H1 (cell line): Measurements from ENCODE around the gene DUSP18. TPM values are rescaled to one million over a fixed set of nuclear protein-coding genes. Genes with fewer than 3 reads are reported as not detected.

Experiments used
- CTCF ChIA-PET: fragments of 300-600 bp; sonication (Branson Sonifier 250); formaldehyde crosslinking; loops from one replicate; lab custom pipeline; 2021; ENCODE audit not compliant: partially characterized antibody; lab: Charles Lee
- POLR2A ChIA-PET: fragments of 300-600 bp; sonication (Branson Sonifier 250); formaldehyde crosslinking; loops from one replicate; lab custom pipeline; 2021; ENCODE audit warnings: inconsistent platforms; ENCODE audit not compliant: partially characterized antibody; lab: Charles Lee
- DNase-seq, 2 experiments: peaks; one replicate each; pipeline versions ENCODE4 v3.0.0 to v3.0.0-alpha.2; 2010 to 2022; ENCODE audit warnings: low spot score in 2 of 2, low read depth in 1 of 2, mixed read lengths in 1 of 2
- FAIRE-seq: peaks from 2 replicates; lab custom pipeline; 2011; peaks lifted over from hg19 to GRCh38; lab: Jason Lieb, UNC
- H2AFZ ChIP-seq: 2 replicates; pipeline ENCODE4 v1.8.1; 2012; ENCODE audit warnings: low read length, inconsistent platforms
- H2AK5ac ChIP-seq: 2 replicates; pipeline ENCODE4 v1.6.1; 2013; ENCODE audit warnings: low read depth, low read length
- H2BK120ac ChIP-seq: replicated peaks from 2 replicates; pipeline ENCODE3; 2013; ENCODE audit warnings: low read depth, low read length, inconsistent platforms
- H2BK12ac ChIP-seq: 2 replicates; pipeline ENCODE4 v1.6.1; 2013; ENCODE audit warnings: low read depth, low read length
- H2BK15ac ChIP-seq: 2 replicates; pipeline ENCODE4 v1.6.1; 2013; ENCODE audit warnings: low read length
- H2BK20ac ChIP-seq: 2 replicates; pipeline ENCODE4 v1.6.1; 2013; ENCODE audit warnings: low read length
- H2BK5ac ChIP-seq: 2 replicates; pipeline ENCODE4 v1.6.1; 2013; ENCODE audit warnings: low read depth, low read length
- H3K14ac ChIP-seq: 2 replicates; pipeline ENCODE4 v1.6.1; 2013; ENCODE audit warnings: inconsistent platforms; ENCODE audit not compliant: insufficient read length
- H3K18ac ChIP-seq: 2 replicates; pipeline ENCODE4 v1.6.1; 2013; ENCODE audit warnings: low read length; ENCODE audit errors: extremely low read depth
- H3K23ac ChIP-seq: 2 replicates; pipeline ENCODE4 v1.6.1; 2013; ENCODE audit warnings: inconsistent platforms; ENCODE audit not compliant: insufficient read length
- H3K23me2 ChIP-seq: 2 replicates; pipeline ENCODE4 v1.6.1; 2013; ENCODE audit warnings: low read depth, low read length
- H3K27ac ChIP-seq: 2 replicates; pipeline ENCODE4 v1.6.1; 2011; ENCODE audit warnings: low read depth, low read length, inconsistent platforms
- H3K27me3 ChIP-seq, 4 experiments: replicated peaks in 1 of 4; 1 replicate in 1 of 4; 2 replicates in 3 of 4; pipeline versions ENCODE4 v1.6.1 to v1.8.1; 2011 to 2013; ENCODE audit warnings: low read length in 3 of 4, mild to moderate bottlenecking in 3 of 4, inconsistent platforms in 2 of 4, mixed read lengths in 2 of 4, moderate library complexity in 1 of 4; ENCODE audit not compliant: control insufficient read depth in 3 of 4, insufficient read depth in 3 of 4; ENCODE audit errors: extremely low read depth in 1 of 4
- H3K36me3 ChIP-seq, 4 experiments: 2 replicates each; pipeline versions ENCODE4 v1.6.1 to v1.8.1; 2011 to 2013; ENCODE audit warnings: mild to moderate bottlenecking in 4 of 4, low read length in 3 of 4, moderate library complexity in 2 of 4, control low read depth in 1 of 4, inconsistent platforms in 1 of 4; ENCODE audit not compliant: insufficient read depth in 4 of 4, control insufficient read depth in 2 of 4
- H3K4ac ChIP-seq: replicated peaks from 2 replicates; pipeline ENCODE3; 2013; ENCODE audit warnings: low read length, low read depth, mixed read lengths, inconsistent platforms; ENCODE audit not compliant: insufficient read length
- H3K4me1 ChIP-seq, 4 experiments: replicated peaks in 1 of 4; 1 replicate in 1 of 4; 2 replicates in 3 of 4; pipeline versions ENCODE4 v1.6.1 to v1.8.1; 2011 to 2013; ENCODE audit warnings: low read length in 3 of 4, inconsistent platforms in 2 of 4, mixed read lengths in 1 of 4; ENCODE audit not compliant: insufficient read depth in 4 of 4, control insufficient read depth in 3 of 4
- H3K4me2 ChIP-seq, 2 experiments: 2 replicates each; pipeline versions ENCODE4 v1.6.1 to v1.8.1; 2011 to 2013; ENCODE audit warnings: low read depth in 2 of 2, low read length in 2 of 2, control low read depth in 1 of 2, inconsistent platforms in 1 of 2, mild to moderate bottlenecking in 1 of 2; ENCODE audit not compliant: insufficient read depth in 1 of 2
- H3K4me3 ChIP-seq, 4 experiments: fragments of 200-600, 300-600 bp in 1 of 4; sonication (generic), shearing (Covaris generic), sonication (Bioruptor Twin) in 1 of 4; 2 replicates each; pipeline versions ENCODE4 v1.5.1 to v1.8.1; 2011 to 2016; ENCODE audit warnings: low read length in 4 of 4, low read depth in 3 of 4, control low read depth in 2 of 4, inconsistent platforms in 2 of 4, mild to moderate bottlenecking in 2 of 4, mixed read lengths in 1 of 4, moderate library complexity in 1 of 4; ENCODE audit not compliant: insufficient read depth in 2 of 4; ENCODE audit errors: extremely low read depth in 1 of 4
- H3K56ac ChIP-seq: replicated peaks from 2 replicates; pipeline ENCODE3; 2013; ENCODE audit warnings: low read depth, mild to moderate bottlenecking, mixed read lengths, low read length, inconsistent platforms; ENCODE audit not compliant: insufficient read length
- H3K79me1 ChIP-seq: 2 replicates; pipeline ENCODE4 v1.6.1; 2013; ENCODE audit warnings: low read depth, low read length, control low read depth
- H3K79me2 ChIP-seq, 2 experiments: 2 replicates each; pipeline versions ENCODE4 v1.6.1 to v1.8.1; 2012 to 2013; ENCODE audit warnings: low read length in 2 of 2, mild to moderate bottlenecking in 2 of 2, inconsistent platforms in 1 of 2; ENCODE audit not compliant: insufficient read depth in 2 of 2, control insufficient read depth in 1 of 2
- H3K9ac ChIP-seq, 4 experiments: replicated peaks in 1 of 4; 1 replicate in 1 of 4; 2 replicates in 3 of 4; pipeline versions ENCODE4 v1.6.1 to v1.8.1; 2011 to 2013; ENCODE audit warnings: low read depth in 3 of 4, low read length in 3 of 4, control low read depth in 2 of 4, mild to moderate bottlenecking in 2 of 4, moderate library complexity in 2 of 4, inconsistent platforms in 1 of 4; ENCODE audit errors: extremely low read depth in 1 of 4
- H3K9me3 ChIP-seq, 2 experiments: 2 replicates each; pipeline versions ENCODE4 v1.6.1 to v1.8.1; 2012 to 2013; ENCODE audit warnings: mild to moderate bottlenecking in 2 of 2, moderate library complexity in 2 of 2, control low read depth in 1 of 2, inconsistent platforms in 1 of 2, low read depth in 1 of 2, low read length in 1 of 2, mixed read lengths in 1 of 2; ENCODE audit not compliant: insufficient read depth in 2 of 2
- H4K20me1 ChIP-seq, 2 experiments: replicated peaks in 1 of 2; 2 replicates each; pipeline versions ENCODE3 to v1.8.1; 2011 to 2013; ENCODE audit warnings: inconsistent platforms in 2 of 2, low read length in 2 of 2, mild to moderate bottlenecking in 1 of 2; ENCODE audit not compliant: insufficient read depth in 2 of 2, control insufficient read depth in 1 of 2
- H4K5ac ChIP-seq: 2 replicates; pipeline ENCODE4 v1.6.1; 2013; ENCODE audit warnings: low read length, low read depth, mixed read lengths, inconsistent platforms; ENCODE audit not compliant: insufficient read length
- H4K8ac ChIP-seq: 2 replicates; pipeline ENCODE4 v1.8.0; 2013; ENCODE audit warnings: mild to moderate bottlenecking, moderate library complexity, low read length, inconsistent platforms; ENCODE audit not compliant: insufficient read depth; ENCODE audit errors: extremely low read depth
- H4K91ac ChIP-seq: replicated peaks from 2 replicates; pipeline ENCODE3; 2013; ENCODE audit warnings: low read length, mixed read lengths, inconsistent platforms; ENCODE audit not compliant: insufficient read length
- CHD2 ChIP-seq: IDR thresholded peaks from 2 replicates; pipeline ENCODE4 v1.6.1; 2012; ENCODE audit warnings: low read length, improper control_type of control experiment
- HDAC2 ChIP-seq, 2 experiments: fragments of 300-600 bp in 1 of 2; sonication (generic) in 1 of 2; IDR thresholded peaks; 2 replicates each; pipeline ENCODE4 v1.6.1; 2011 to 2012; ENCODE audit warnings: low read depth in 2 of 2, low read length in 2 of 2, mild to moderate bottlenecking in 2 of 2, moderate library complexity in 2 of 2, borderline replicate concordance in 1 of 2, inconsistent platforms in 1 of 2
- KDM1A ChIP-seq: fragments of 200-600, 300-600 bp; sonication (generic); IDR thresholded peaks from 2 replicates; pipeline ENCODE4 v1.7.1; 2016; ENCODE audit warnings: mild to moderate bottlenecking, low read length, borderline replicate concordance
- KDM5A ChIP-seq: fragments of 200-600 bp; IDR thresholded peaks from 2 replicates; pipeline ENCODE4 v1.7.1; 2012; ENCODE audit warnings: mild to moderate bottlenecking, low read length, inconsistent platforms, mixed read lengths
- WGBS, 2 experiments: shearing (Covaris generic) in 1 of 2; methylation state at CpG; one replicate each; pipeline versions ENCODE4 v1.1.6 to v1.1.7; 2013 to 2015; ENCODE audit warnings: low lambda C conversion rate in 2 of 2, mixed read lengths in 2 of 2, inconsistent platforms in 1 of 2, low coverage in 1 of 2, missing lambda C conversion rate in 1 of 2; ENCODE audit not compliant: insufficient replicate concordance in 2 of 2, insufficient coverage in 1 of 2, insufficient read length in 1 of 2; ENCODE audit errors: extremely low coverage in 1 of 2, missing lambda C conversion rate in 1 of 2; 5-methylcytosine and 5-hydroxymethylcytosine counted together
- polyA plus RNA-seq, 7 experiments: library from polyadenylated mRNA; depleted of rRNA in 3 of 7; stranded (reverse) in 5 of 7; unstranded in 2 of 7; fragments of >200 nt in 5 of 7; fragments of 200-250 nt in 2 of 7; gene quantifications; 1 replicate in 5 of 7; 2 replicates in 1 of 7; 4 replicates in 1 of 7; pipeline versions ENCODE4 v1.2.1 to v1.2.3, GENCODE V29; 2011 to 2013; ENCODE audit warnings: missing spikeins in 2 of 7, mixed read lengths in 2 of 7
- total RNA-seq: library from RNA; stranded (reverse); fragmentation: NEBNext Ultra II Directional; extraction: Animal tissue kit (Norgen Biotek cat#: 25700); gene quantifications from 2 replicates; pipeline ENCODE4 v1.2.1, GENCODE V29; 2021

The DUSP18 gene
- total and polyA plus RNA-seq, 2 of the 8 experiments (the other 6 are each of a cell fraction or from before 2014, with no cell fraction given), result 2.6 to 7.3 TPM

- Histone ChIP-seq H2AFZ (no peak overlapping the region), H2BK20ac (no peak overlapping the region), H3K56ac (no peak overlapping the region), H3K23ac (no peak overlapping the region), H4K8ac (no peak overlapping the region), H3K27ac (no peak overlapping the region), H4K91ac (no peak overlapping the region), H4K20me1 (peaks cover 0 to 2% of the 10 kb centered on the region in 2 experiments), H3K27me3 (no peaks in the 10 kb centered on the region), H3K9me3 (peaks cover 0 to 5% of the 10 kb centered on the region in 2 experiments; a peak in 1 of 4 replicates), H3K79me2 (no peaks in the 10 kb centered on the region), H3K9ac (no peak overlapping the region), H3K4me3 (no peak overlapping the region), H2BK12ac (no peak overlapping the region), H3K23me2 (no peaks in the 10 kb centered on the region), H4K5ac (no peak overlapping the region), H2BK15ac (no peak overlapping the region), H3K36me3 (peaks cover 0 to 19% (median 4%) of the 10 kb centered on the region in 4 experiments; a peak in 4 of 8 replicates), H3K79me1 (no peaks in the 10 kb centered on the region), H3K14ac (no peak overlapping the region), H3K18ac (no peak overlapping the region), H2AK5ac (no peak overlapping the region), H3K4me1 (no peaks in the 10 kb centered on the region), H3K4ac (no peak overlapping the region), H2BK120ac (no peak overlapping the region), H2BK5ac (no peak overlapping the region), H3K4me2 (no peak overlapping the region)
- DNase-seq (no peak), FAIRE-seq (no peak)
- POLR2A ChIA-PET, result interaction anchor here (1.1 kb wide), 1 partner anchor 20 kb away, joined by 4 read pairs; the partner anchor contains the start of gene TCN2
- WGBS, 2 experiments, result 85% methylated on average over 5 of the region's 5 CpGs; no CpG with 5 or more reads in 1 of the 2 experiments
- CTCF ChIA-PET, result interaction anchor here (0.8 to 3.6 kb wide), 3 partner anchors 57 to 145 kb away, joined by 3 to 26 read pairs (median 3); no protein-coding TSS in a partner anchor
- TF ChIP-seq KDM1A, result no peak
- TF ChIP-seq CHD2, result no peak
- no peak for TF ChIP-seq KDM5A
- TF ChIP-seq HDAC2 (IDR thresholded peaks at IDR 0.05; ENCODE audit: borderline replicate concordance in 1 of 2, low read depth in 2 of 2, low read length in 2 of 2), result no peak
These were observed 40.2 kb downstream of the DUSP18 start for GRCh38 chr22:30627471-30627870.
